Spleen (tissue), 11 donors: Measurements from ENCODE around the gene C1QTNF12. TPM values are rescaled to one million over a fixed set of nuclear protein-coding genes. Genes with fewer than 3 reads are reported as not detected.
A peak's percentile ranks its signal among the peaks of the same experiment; 100 is the strongest.

Experiments
- DNase-seq: peaks from one replicate; pipeline ENCODE4 v3.0.0-alpha.2; 2020
- H3K27ac ChIP-seq, 8 donors: fragments of 200-600 bp; sonication (generic) in 7 of 8; 1 replicate in 4 of 8; 2 replicates in 4 of 8; pipeline versions ENCODE4 v1.5.0 to v1.8.0; 2016 to 2021; ENCODE audit warnings: inconsistent platforms in 4 of 8, mild to moderate bottlenecking in 4 of 8, moderate library complexity in 1 of 8
- H3K27me3 ChIP-seq, 7 donors: fragments of 200-600 bp; sonication (generic) in 6 of 7; replicated peaks in 1 of 7; 1 replicate in 4 of 7; 2 replicates in 3 of 7; pipeline versions ENCODE4 v1.5.0 to v1.8.0; 2016 to 2021; ENCODE audit warnings: inconsistent platforms in 3 of 7, mild to moderate bottlenecking in 1 of 7
- H3K36me3 ChIP-seq, 6 donors: fragments of 200-600 bp; sonication (generic) in 5 of 6; 1 replicate in 4 of 6; 2 replicates in 2 of 6; pipeline versions ENCODE4 v1.5.0 to v1.8.0; 2016 to 2021; ENCODE audit warnings: inconsistent platforms in 2 of 6
- H3K4me1 ChIP-seq, 6 donors: fragments of 200-600 bp; sonication (generic) in 5 of 6; 1 replicate in 3 of 6; 2 replicates in 3 of 6; pipeline versions ENCODE4 v1.5.0 to v1.8.0; 2016 to 2021; ENCODE audit warnings: inconsistent platforms in 3 of 6
- H3K4me3 ChIP-seq, 8 donors: fragments of 200-600 bp; sonication (generic) in 7 of 8; 1 replicate in 4 of 8; 2 replicates in 4 of 8; pipeline versions ENCODE4 v1.5.0 to v1.8.0; 2016 to 2021; ENCODE audit warnings: inconsistent platforms in 4 of 8, mild to moderate bottlenecking in 4 of 8, moderate library complexity in 2 of 8
- H3K9me3 ChIP-seq, 8 donors: fragments of 200-600 bp; sonication (generic) in 7 of 8; 1 replicate in 4 of 8; 2 replicates in 4 of 8; pipeline versions ENCODE4 v1.5.0 to v1.8.0; 2016 to 2021; ENCODE audit warnings: inconsistent platforms in 4 of 8
- CTCF ChIP-seq, 11 experiments: fragments of 200-600 bp in 7 of 11; fragments of 450-650 bp in 4 of 11; sonication (generic) in 4 of 11; IDR thresholded peaks in 8 of 11; conservative IDR thresholded peaks in 3 of 11; 1 replicate in 7 of 11; 2 replicates in 4 of 11; pipeline versions ENCODE4 v1.4.0 to v1.8.0; 2016 to 2021; ENCODE audit warnings: antibody characterized with exemption in 11 of 11, inconsistent platforms in 4 of 11, mild to moderate bottlenecking in 1 of 11
- POLR2A ChIP-seq, 3 donors: fragments of 450-650 bp; IDR thresholded peaks; one replicate each; pipeline ENCODE4 v1.5.1; 2017; ENCODE audit warnings: antibody characterized with exemption in 3 of 3, mild to moderate bottlenecking in 1 of 3
- POLR2AphosphoS5 ChIP-seq, 3 donors: sonication (generic); formaldehyde crosslinking; IDR thresholded peaks; one replicate each; pipeline ENCODE4 v1.5.1; 2017; ENCODE audit warnings: antibody characterized with exemption in 3 of 3
- WGBS, 5 donors: extraction: QIAGEN DNeasy Blood & Tissue Kit in 3 of 5; methylation state at CpG; one replicate each; pipeline versions ENCODE4 v1.1.5 to v1.1.7; 2013 to 2018; 5-methylcytosine and 5-hydroxymethylcytosine counted together
- intact Hi-C: fragments of 100-400 bp; cut with DNase I; formaldehyde crosslinking; loops from one replicate; pipeline ENCODE4 v1.15.0; 2023; ENCODE audit warnings: low total_unique reads
- polyA plus RNA-seq, 3 donors: library from polyadenylated mRNA; stranded (reverse); fragments of 200-250 nt; gene quantifications; one replicate each; pipeline ENCODE4 v1.2.1, GENCODE V29; 2013
- total RNA-seq, 7 donors: library from RNA; depleted of rRNA in 3 of 7; stranded (reverse); fragments of >200 nt in 3 of 7; fragmentation: NEBNext Ultra II Directional in 4 of 7; extraction: Animal tissue kit (Norgen Biotek cat#: 25700) in 4 of 7; gene quantifications; one replicate each; pipeline versions ENCODE4 v1.1.0 to v1.2.1, GENCODE V29; 2016 to 2021
- donor health status: healthy with polysubstance abuse.
- donor health status: DM: no; HTN: no; CAD: no; lungs with moderate emphysema.
- donor health status: DM: no; HTN: no; CAD: no.
- donor health status: Bipolar disorder and iron deficiency.
- donor health status: healthy.
- donor health status: DM: no; HTN: no; CAD: no.
- donor health status: DM: yes; HTN: yes; CAD: no.

Gene C1QTNF12
- total and polyA plus RNA-seq, 10 donors, result 0.87 to 5.5 (median 1.4) TPM; not detected in 3

GRCh38 chr1:1259951-1260600, 13.6 kb upstream of the C1QTNF12 start:
- no peak overlapping the region for H3K4me3 ChIP-seq
- H3K27me3 ChIP-seq, result no peaks in the 10 kb centered on the region
- intact Hi-C loops, result no loop called here
- peaks cover 0 to 100% (median 74%) of the 10 kb centered on the region in 6 donors for H3K36me3 ChIP-seq
- peak overlapping the region in 6 of 8 donors; percentile 17 to 73 (median 54) for H3K27ac ChIP-seq
- H3K9me3 ChIP-seq, result no peaks in the 10 kb centered on the region
- WGBS, 5 donors, result 58 to 77% (median 63%) methylated on average over 20 to 26 of the region's 26 CpGs
- TF ChIP-seq CTCF (IDR thresholded peaks at IDR 0.05 in 8 of 11, conservative IDR thresholded peaks at IDR 0.05 in 3 of 11) (no peak), POLR2AphosphoS5 (IDR thresholded peaks at IDR 0.05) (peak in 2 of 3 donors; percentile 36 to 51), POLR2A (IDR thresholded peaks at IDR 0.05) (no peak)
- DNase-seq, result peak; percentile 75
- peaks cover 0 to 65% (median 35%) of the 10 kb centered on the region in 6 donors for H3K4me1 ChIP-seq

GRCh38 chr1:1259540-1259939, 13.0 kb upstream of the C1QTNF12 start:
- Histone ChIP-seq H3K27me3 (no peaks in the 10 kb centered on the region), H3K4me1 (peaks cover 0 to 59% (median 33%) of the 10 kb centered on the region in 6 donors), H3K27ac (peak overlapping the region in 2 of 8 donors; percentile 71 to 73), H3K9me3 (no peaks in the 10 kb centered on the region), H3K4me3 (no peak overlapping the region), H3K36me3 (peaks cover 0 to 100% (median 74%) of the 10 kb centered on the region in 6 donors)
- 91 to 95% (median 95%) methylated on average over 18 of the region's 18 CpGs for WGBS, 5 donors
- intact Hi-C loops, result no loop called here
- TF ChIP-seq POLR2A (IDR thresholded peaks at IDR 0.05) (no peak), CTCF (IDR thresholded peaks at IDR 0.05 in 8 of 11, conservative IDR thresholded peaks at IDR 0.05 in 3 of 11) (no peak), POLR2AphosphoS5 (IDR thresholded peaks at IDR 0.05) (no peak)
- no peak for DNase-seq

GRCh38 chr1:1259119-1259488, 12.6 kb upstream of the C1QTNF12 start:
- peaks cover 0 to 56% (median 32%) of the 10 kb centered on the region in 6 donors for H3K4me1 ChIP-seq
- H3K9me3 ChIP-seq, result no peaks in the 10 kb centered on the region
- 93 to 98% (median 96%) methylated on average over 15 to 22 of the region's 22 CpGs for WGBS, 5 donors
- no peaks in the 10 kb centered on the region for H3K27me3 ChIP-seq
- no peak overlapping the region for H3K4me3 ChIP-seq
- no peak for TF ChIP-seq POLR2A (IDR thresholded peaks at IDR 0.05)
- TF ChIP-seq CTCF (IDR thresholded peaks at IDR 0.05 in 8 of 11, conservative IDR thresholded peaks at IDR 0.05 in 3 of 11), result no peak
- TF ChIP-seq POLR2AphosphoS5 (IDR thresholded peaks at IDR 0.05), result peak; percentile 19 to 69 (median 50)
- no peak overlapping the region for H3K27ac ChIP-seq
- peaks cover 0 to 100% (median 74%) of the 10 kb centered on the region in 6 donors for H3K36me3 ChIP-seq
- intact Hi-C loops, result no loop called here
- no peak for DNase-seq

GRCh38 chr1:1256956-1257871, 10.7 kb upstream of the C1QTNF12 start:
- Histone ChIP-seq H3K9me3 (no peaks in the 10 kb centered on the region), H3K27me3 (no peaks in the 10 kb centered on the region), H3K27ac (no peak overlapping the region), H3K36me3 (peaks cover 0 to 100% (median 75%) of the 10 kb centered on the region in 6 donors), H3K4me1 (peaks cover 0 to 41% (median 28%) of the 10 kb centered on the region in 6 donors), H3K4me3 (no peak overlapping the region)
- no peak for DNase-seq
- 90 to 94% (median 94%) methylated on average over 27 to 31 of the region's 31 CpGs for WGBS, 5 donors
- TF ChIP-seq POLR2AphosphoS5 (IDR thresholded peaks at IDR 0.05) (no peak), CTCF (IDR thresholded peaks at IDR 0.05 in 8 of 11, conservative IDR thresholded peaks at IDR 0.05 in 3 of 11) (no peak), POLR2A (IDR thresholded peaks at IDR 0.05) (no peak)
- intact Hi-C loops, result no loop called here
